ENCODE results near the gene INVS. TPM values are rescaled to one million over a fixed set of nuclear protein-coding genes. Genes with fewer than 3 reads are reported as not detected.

INVS gene
- total and polyA plus RNA-seq, 2 donors (not counting 1 experiment from before 2014, with no cell fraction given), result 13.9 to 37.0 TPM

- Histone ChIP-seq H2AFZ (ENCODE audit: insufficient read depth, low read depth, low read length, poor library complexity, severe bottlenecking) (no peak overlapping the region), H3K36me3 (replicated peaks in 1 of 2; ENCODE audit: control extremely low read depth in 1 of 2, control insufficient read depth in 1 of 2, extremely low read depth in 1 of 2, insufficient read depth in 2 of 2, low read length in 1 of 2) (peaks cover 8 to 69% of the 10 kb centered on the region in 2 experiments), H3K4me1 (ENCODE audit: control insufficient read depth in 2 of 2, insufficient read depth in 2 of 2, low read length in 2 of 2) (no peaks in the 10 kb centered on the region), H3K4me2 (replicated peaks; ENCODE audit: low read depth, low read length, poor library complexity, severe bottlenecking) (no peak overlapping the region), H3K4me3 (ENCODE audit: control extremely low read depth in 1 of 5, extremely low read depth in 1 of 5, insufficient read depth in 1 of 5, low read depth in 2 of 5, low read length in 4 of 5) (no peak overlapping the region), H3K27me3 (replicated peaks in 1 of 4; ENCODE audit: control extremely low read depth in 1 of 4, control insufficient read depth in 3 of 4, insufficient read depth in 4 of 4, low read length in 3 of 4) (no peaks in the 10 kb centered on the region), H3K27ac (ENCODE audit: low read length in 2 of 2) (no peak overlapping the region), H4K20me1 (ENCODE audit: control insufficient read depth, insufficient read depth, low read length, poor library complexity, severe bottlenecking) (no peaks in the 10 kb centered on the region), H3K9me3 (ENCODE audit: control extremely low read depth in 1 of 3, control insufficient read depth in 2 of 3, insufficient read depth in 1 of 3, low read length in 2 of 3) (no peaks in the 10 kb centered on the region), H3K9ac (ENCODE audit: low read length) (no peak overlapping the region), H3K79me2 (ENCODE audit: control insufficient read depth, insufficient read depth, low read length) (no peaks in the 10 kb centered on the region)
- ChIA-PET POLR2A (no interaction called here), CTCF (interaction anchor here (1.3 to 1.4 kb wide), 2 partner anchors 10 to 19 kb away, joined by 3 to 4 read pairs; no protein-coding TSS in a partner anchor)
- intact Hi-C loops (cut with micrococcal nuclease), result no loop called here
- Mint-ChIP-seq H3K27me3 (no peaks in the 10 kb centered on the region), H3K27ac (no peak overlapping the region), H3K9me3 (ENCODE audit: insufficient read depth) (no peaks in the 10 kb centered on the region), H3K4me1 (no peaks in the 10 kb centered on the region), H3K4me3 (no peak overlapping the region)
- DNase-seq, result no peak
- TF ChIP-seq EZH2 (IDR thresholded peaks at IDR 0.05; ENCODE audit: borderline replicate concordance, insufficient read depth, low read depth, low read length, poor library complexity, severe bottlenecking) (no peak), CTCF (IDR thresholded peaks at IDR 0.05) (no peak)
- ATAC-seq (ENCODE audit: low read depth), result no peak
- WGBS (ENCODE audit: insufficient coverage), result no CpG with 5 or more reads among the region's 1 CpG
Observed at GRCh38 chr9:100306283-100306682, 207.2 kb downstream of the INVS start.

- no CpG with 5 or more reads among the region's 2 CpGs for WGBS (ENCODE audit: insufficient coverage)
- no peaks in the 10 kb centered on the region for H4K20me1 ChIP-seq (ENCODE audit: control insufficient read depth, insufficient read depth, low read length, poor library complexity, severe bottlenecking)
- no peaks in the 10 kb centered on the region for H3K27me3 ChIP-seq (replicated peaks in 1 of 4; ENCODE audit: control extremely low read depth in 1 of 4, control insufficient read depth in 3 of 4, insufficient read depth in 4 of 4, low read length in 3 of 4)
- no peak for ATAC-seq (ENCODE audit: low read depth)
- intact Hi-C loops (cut with micrococcal nuclease), result no loop called here
- Mint-ChIP-seq H3K4me1 (no peaks in the 10 kb centered on the region), H3K4me3 (no peak overlapping the region), H3K27me3 (no peaks in the 10 kb centered on the region), H3K27ac (no peak overlapping the region), H3K9me3 (ENCODE audit: insufficient read depth) (no peaks in the 10 kb centered on the region)
- no peaks in the 10 kb centered on the region for H3K79me2 ChIP-seq (ENCODE audit: control insufficient read depth, insufficient read depth, low read length)
- H2AFZ ChIP-seq (ENCODE audit: insufficient read depth, low read depth, low read length, poor library complexity, severe bottlenecking), result no peak overlapping the region
- no peak overlapping the region for H3K27ac ChIP-seq (ENCODE audit: low read length in 2 of 2)
- H3K4me2 ChIP-seq (replicated peaks; ENCODE audit: low read depth, low read length, poor library complexity, severe bottlenecking), result no peak overlapping the region
- H3K9me3 ChIP-seq (ENCODE audit: control extremely low read depth in 1 of 3, control insufficient read depth in 2 of 3, insufficient read depth in 1 of 3, low read length in 2 of 3), result no peaks in the 10 kb centered on the region
- no peak overlapping the region for H3K4me3 ChIP-seq (ENCODE audit: control extremely low read depth in 1 of 5, extremely low read depth in 1 of 5, insufficient read depth in 1 of 5, low read depth in 2 of 5, low read length in 4 of 5)
- CTCF ChIA-PET, result no interaction called here
- no peaks in the 10 kb centered on the region for H3K4me1 ChIP-seq (ENCODE audit: control insufficient read depth in 2 of 2, insufficient read depth in 2 of 2, low read length in 2 of 2)
- no peak for DNase-seq
- POLR2A ChIA-PET, result no interaction called here
- H3K9ac ChIP-seq (ENCODE audit: low read length), result no peak overlapping the region
- H3K36me3 ChIP-seq (replicated peaks in 1 of 2; ENCODE audit: control extremely low read depth in 1 of 2, control insufficient read depth in 1 of 2, extremely low read depth in 1 of 2, insufficient read depth in 2 of 2, low read length in 1 of 2), result peaks cover 8 to 64% of the 10 kb centered on the region in 2 experiments
- TF ChIP-seq CTCF (IDR thresholded peaks at IDR 0.05), result no peak
- TF ChIP-seq EZH2 (IDR thresholded peaks at IDR 0.05; ENCODE audit: borderline replicate concordance, insufficient read depth, low read depth, low read length, poor library complexity, severe bottlenecking), result no peak
Observed at GRCh38 chr9:100307080-100307479, 208.0 kb downstream of the INVS start.
